ENCODE measurements around the gene ENGASE.

GRCh38 chr17:79116575-79117368 lies 42.1 kb downstream of the ENGASE start:
- TF ChIP-seq EZH2 (IDR thresholded peaks at IDR 0.05; ENCODE audit: insufficient read depth, poor library complexity, severe bottlenecking), result no peak
- no peak for TF ChIP-seq EZH2phosphoT487 (IDR thresholded peaks at IDR 0.05; ENCODE audit: insufficient read depth, low read depth)
